Adipocyte (in vitro differentiated cells): Measurements from ENCODE around the gene MED8.

Experiments
- DNase-seq: peaks from one replicate; pipeline ENCODE4 v3.0.0-alpha.2; 2015; ENCODE audit warnings: low read depth
- H3K27me3 ChIP-seq: replicated peaks from 2 replicates; pipeline ENCODE4 v1.7.0; 2013; ENCODE audit warnings: mild to moderate bottlenecking, low read length, moderate library complexity; ENCODE audit not compliant: control insufficient read depth, insufficient read depth
- H3K36me3 ChIP-seq: 2 replicates; pipeline ENCODE4 v1.7.0; 2013; ENCODE audit warnings: low read length, mild to moderate bottlenecking, moderate library complexity; ENCODE audit not compliant: control insufficient read depth, insufficient read depth, severe bottlenecking
- H3K4me1 ChIP-seq: 2 replicates; pipeline ENCODE4 v1.7.0; 2013; ENCODE audit warnings: mild to moderate bottlenecking, low read length, moderate library complexity; ENCODE audit not compliant: control insufficient read depth, insufficient read depth
- H3K4me3 ChIP-seq: 2 replicates; pipeline ENCODE4 v1.7.0; 2013; ENCODE audit warnings: mild to moderate bottlenecking, low read length, moderate library complexity
- H3K9ac ChIP-seq: 2 replicates; pipeline ENCODE4 v1.7.0; 2013; ENCODE audit warnings: mild to moderate bottlenecking, low read length, moderate library complexity
- H3K9me3 ChIP-seq: 2 replicates; pipeline ENCODE4 v1.7.0; 2013; ENCODE audit warnings: mild to moderate bottlenecking, low read length, moderate library complexity; ENCODE audit not compliant: control insufficient read depth

MED8 gene

GRCh38 chr1:43389326-43390313 is at the start of gene MED8, which contains the start of gene SZT2:
Gene MED8 (minus strand): TSS chr1:43389800. CDS start chr1:43389764, 36 bp downstream.
Gene SZT2 (plus strand): TSS chr1:43389899. CDS start chr1:43389969, 70 bp downstream.
- Histone ChIP-seq H3K27me3 (no peaks in the 10 kb centered on the region), H3K4me1 (peaks cover 38% of the 10 kb centered on the region), H3K9ac (peak within 1 kb of the TSS; percentile 95), H3K36me3 (peaks cover 30% of the 10 kb centered on the region), H3K4me3 (peak within 1 kb of the TSS; percentile 96), H3K9me3 (no peaks in the 10 kb centered on the region)
- peak; percentile 98 for DNase-seq

- peaks cover 71% of the 10 kb centered on the region for H3K36me3 ChIP-seq
- no peak for DNase-seq
- H3K4me1 ChIP-seq = peaks cover 37% of the 10 kb centered on the region
- H3K9me3 ChIP-seq = no peaks in the 10 kb centered on the region
- no peaks in the 10 kb centered on the region for H3K27me3 ChIP-seq
- H3K9ac ChIP-seq = no peak overlapping the region
- no peak overlapping the region for H3K4me3 ChIP-seq
Measured at GRCh38 chr1:43438953-43439581, 49.5 kb upstream of the MED8 start.

GRCh38 chr1:43438576-43438952 is 49.0 kb upstream of the MED8 start:
- H3K9ac ChIP-seq = no peak overlapping the region
- no peaks in the 10 kb centered on the region for H3K27me3 ChIP-seq
- no peak for DNase-seq
- no peaks in the 10 kb centered on the region for H3K9me3 ChIP-seq
- H3K4me1 ChIP-seq = peaks cover 40% of the 10 kb centered on the region
- peaks cover 71% of the 10 kb centered on the region for H3K36me3 ChIP-seq
- no peak overlapping the region for H3K4me3 ChIP-seq

- no peaks in the 10 kb centered on the region for H3K27me3 ChIP-seq
- no peaks in the 10 kb centered on the region for H3K9me3 ChIP-seq
- peaks cover 40% of the 10 kb centered on the region for H3K4me1 ChIP-seq
- H3K4me3 ChIP-seq = no peak overlapping the region
- no peak overlapping the region for H3K9ac ChIP-seq
- H3K36me3 ChIP-seq = peaks cover 71% of the 10 kb centered on the region
- no peak for DNase-seq
Measured at GRCh38 chr1:43438006-43438405, 48.4 kb upstream of the MED8 start.

- no peaks in the 10 kb centered on the region for H3K9me3 ChIP-seq
- H3K4me3 ChIP-seq = no peak overlapping the region
- H3K4me1 ChIP-seq = peaks cover 40% of the 10 kb centered on the region
- no peak for DNase-seq
- peak overlapping the region; percentile 71 for H3K9ac ChIP-seq
- peaks cover 71% of the 10 kb centered on the region for H3K36me3 ChIP-seq
- H3K27me3 ChIP-seq = no peaks in the 10 kb centered on the region
Measured at GRCh38 chr1:43437031-43437973, 47.7 kb upstream of the MED8 start.

GRCh38 chr1:43436371-43436770 is 46.8 kb upstream of the MED8 start:
- Histone ChIP-seq H3K4me1 (peaks cover 40% of the 10 kb centered on the region), H3K27me3 (no peaks in the 10 kb centered on the region), H3K36me3 (peaks cover 74% of the 10 kb centered on the region), H3K9me3 (no peaks in the 10 kb centered on the region), H3K4me3 (peak overlapping the region; percentile 36), H3K9ac (peak overlapping the region; percentile 71)
- DNase-seq = peak; percentile 27

- Histone ChIP-seq H3K27me3 (no peaks in the 10 kb centered on the region), H3K9me3 (no peaks in the 10 kb centered on the region), H3K4me3 (peak overlapping the region; percentile 36), H3K4me1 (peaks cover 42% of the 10 kb centered on the region), H3K9ac (peak overlapping the region; percentile 71), H3K36me3 (peaks cover 74% of the 10 kb centered on the region)
- DNase-seq = peak; percentile 74
Measured at GRCh38 chr1:43435146-43436145, 45.8 kb upstream of the MED8 start.

- DNase-seq = no peak
- no peak overlapping the region for H3K4me3 ChIP-seq
- no peaks in the 10 kb centered on the region for H3K9me3 ChIP-seq
- peaks cover 52% of the 10 kb centered on the region for H3K4me1 ChIP-seq
- H3K27me3 ChIP-seq = no peaks in the 10 kb centered on the region
- H3K36me3 ChIP-seq = peaks cover 74% of the 10 kb centered on the region
- H3K9ac ChIP-seq = no peak overlapping the region
Measured at GRCh38 chr1:43434256-43434655, 44.7 kb upstream of the MED8 start.

- Histone ChIP-seq H3K27me3 (no peaks in the 10 kb centered on the region), H3K9ac (no peak overlapping the region), H3K36me3 (peaks cover 78% of the 10 kb centered on the region), H3K4me3 (no peak overlapping the region), H3K4me1 (peaks cover 52% of the 10 kb centered on the region), H3K9me3 (no peaks in the 10 kb centered on the region)
- DNase-seq = no peak
Measured at GRCh38 chr1:43432907-43433306, 43.3 kb upstream of the MED8 start.
